WTC11 (cell line): ENCODE results near the gene AOX1. TPM values are rescaled to one million over a fixed set of nuclear protein-coding genes. Genes with fewer than 3 reads are reported as not detected.

Experiments used
- ATAC-seq: fragments of 200-7000 bp; cut with Tn5 transposase; 2 replicates; pipeline ENCODE4 v1.10.0; 2021; ENCODE audit warnings: mild to moderate bottlenecking, moderate library complexity
- CTCF ChIA-PET: fragments of 300-600 bp; sonication (Branson Sonifier 250); formaldehyde crosslinking; loops from one replicate; lab custom pipeline; 2021; ENCODE audit warnings: antibody characterized with exemption; lab: Charles Lee
- POLR2A ChIA-PET: fragments of 350-600 bp; sonication (Branson Sonifier 250); formaldehyde crosslinking; loops from one replicate; lab custom pipeline; 2021; ENCODE audit warnings: antibody characterized with exemption; lab: Charles Lee
- DNase-seq: peaks from one replicate; pipeline ENCODE4 v3.0.0; 2021; ENCODE audit warnings: low spot score
- H3K27ac Mint-ChIP-seq: 2 replicates; pipeline ENCODE4 v1.8.0; 2021; ENCODE audit warnings: mixed read lengths
- H3K27me3 Mint-ChIP-seq: 2 replicates; pipeline ENCODE4 v1.8.0; 2021; ENCODE audit warnings: low read depth, mild to moderate bottlenecking, moderate library complexity, mixed read lengths
- H3K36me3 Mint-ChIP-seq: 2 replicates; pipeline ENCODE4 v1.8.0; 2021; ENCODE audit warnings: mixed read lengths
- H3K4me1 Mint-ChIP-seq: 2 replicates; pipeline ENCODE4 v1.8.0; 2022; ENCODE audit warnings: mixed read lengths
- H3K4me3 Mint-ChIP-seq: 2 replicates; pipeline ENCODE4 v1.8.0; 2021; ENCODE audit warnings: mild to moderate bottlenecking, moderate library complexity, mixed read lengths
- H3K9me3 Mint-ChIP-seq: 2 replicates; pipeline ENCODE4 v1.8.0; 2021; ENCODE audit warnings: mixed read lengths
- FOXJ3 ChIP-seq: sonication (generic); formaldehyde crosslinking; IDR thresholded peaks from 2 replicates; pipeline ENCODE4 v1.9.0; 2021; ENCODE audit warnings: missing genetic modification reagents, mild to moderate bottlenecking, borderline replicate concordance
- HMGA2 ChIP-seq: fragments of 250-450 bp; sonication (Bioruptor Pico); IDR thresholded peaks from 2 replicates; pipeline ENCODE4 v1.4.0; 2021; ENCODE audit warnings: mild to moderate bottlenecking, moderate library complexity
- NR2C2 ChIP-seq: sonication (generic); formaldehyde crosslinking; IDR thresholded peaks from 2 replicates; pipeline ENCODE4 v1.8.0; 2022; ENCODE audit warnings: mild to moderate bottlenecking, missing genetic modification reagents
- PRRX2 ChIP-seq: fragments of 250-450 bp; sonication (Bioruptor Pico); IDR thresholded peaks from 2 replicates; pipeline ENCODE4 v1.8.0; 2021; ENCODE audit warnings: mild to moderate bottlenecking
- SMAD3 ChIP-seq: sonication (generic); formaldehyde crosslinking; IDR thresholded peaks from 2 replicates; pipeline ENCODE4 v1.8.0; 2022; ENCODE audit warnings: missing genetic modification reagents, mild to moderate bottlenecking, borderline replicate concordance
- SOX15 ChIP-seq: fragments of 250-450 bp; sonication (Bioruptor Pico); IDR thresholded peaks from 2 replicates; pipeline ENCODE4 v1.9.0; 2021; ENCODE audit warnings: mild to moderate bottlenecking
- ZNF317 ChIP-seq: sonication (generic); formaldehyde crosslinking; IDR thresholded peaks from 2 replicates; pipeline ENCODE4 v1.8.1; 2023; ENCODE audit warnings: low read depth, mild to moderate bottlenecking, moderate library complexity, missing genetic modification reagents, borderline replicate concordance
- total RNA-seq: library from RNA; stranded (reverse); gene quantifications from 3 replicates; pipeline ENCODE4 v1.2.3, GENCODE V29; 2021
- TF ChIP-seq, protein P1 (sequence below): sonication (generic); formaldehyde crosslinking; IDR thresholded peaks from 2 replicates; pipeline ENCODE4 v1.8.1; 2022; ENCODE audit warnings: low read depth, missing genetic modification reagents, borderline replicate concordance
- TF ChIP-seq, protein P2 (sequence below): sonication (generic); formaldehyde crosslinking; IDR thresholded peaks from 2 replicates; pipeline ENCODE4 v1.8.1; 2023; ENCODE audit warnings: mild to moderate bottlenecking, missing genetic modification reagents, borderline replicate concordance
- TF ChIP-seq, protein P3 (sequence below): sonication (generic); formaldehyde crosslinking; IDR thresholded peaks from 2 replicates; pipeline ENCODE4 v1.8.0; 2023; ENCODE audit warnings: missing genetic modification reagents, mild to moderate bottlenecking, borderline replicate concordance
- TF ChIP-seq, protein P4 (sequence below): sonication (generic); formaldehyde crosslinking; IDR thresholded peaks from 2 replicates; pipeline ENCODE4 v1.8.0; 2023; ENCODE audit warnings: mild to moderate bottlenecking, missing genetic modification reagents

Gene AOX1
- total RNA-seq, 1 experiment from 2014 or later, result 4.8 TPM

DNA sequence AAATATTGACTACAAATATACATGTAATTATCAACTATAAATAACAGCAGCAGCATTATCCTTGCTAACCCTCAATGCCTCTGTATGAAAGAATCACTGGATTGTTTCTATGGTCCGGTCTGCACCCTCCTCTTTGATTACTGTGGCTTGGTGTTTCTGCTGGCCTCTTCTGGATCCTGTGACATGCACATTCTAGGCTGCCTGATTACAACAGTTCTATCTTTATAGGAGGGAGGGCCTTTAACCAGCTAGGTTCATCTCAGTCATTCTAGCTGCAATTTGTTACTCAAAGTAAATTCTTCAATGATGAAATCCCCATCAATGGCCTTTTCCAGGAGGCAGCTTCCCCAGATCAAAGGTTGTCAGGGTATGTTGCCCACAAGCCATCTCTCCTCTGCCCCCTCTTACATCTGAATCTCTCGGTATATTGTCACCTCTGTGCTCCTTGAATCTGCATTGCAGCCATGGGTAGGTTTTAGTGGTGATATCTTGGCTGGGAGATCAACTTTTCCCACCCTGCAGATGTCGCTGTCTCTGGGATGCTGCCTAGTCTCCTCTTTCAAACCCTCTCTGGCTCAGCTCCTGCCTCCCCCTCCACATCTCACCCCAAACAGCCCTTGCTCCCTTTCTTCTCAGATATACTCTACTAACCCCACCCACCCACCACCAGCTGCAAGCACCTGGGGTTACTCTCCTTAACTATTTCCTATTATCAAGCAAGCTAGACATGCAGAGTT, 119.7 kb downstream of the AOX1 start:
- CTCF ChIA-PET, result interaction anchor here (0.5 to 5.5 kb wide), 24 partner anchors 8 to 732 kb away, joined by 3 to 53 read pairs (median 4); partner anchors contain the start of gene AOX1
- TF ChIP-seq SOX15 (CRISPR knock-in tag) (no peak), SMAD3 (CRISPR knock-in tag) (no peak), HMGA2 (CRISPR knock-in tag) (no peak), FOXJ3 (CRISPR knock-in tag) (no peak)
- TF ChIP-seq, protein P1, sequence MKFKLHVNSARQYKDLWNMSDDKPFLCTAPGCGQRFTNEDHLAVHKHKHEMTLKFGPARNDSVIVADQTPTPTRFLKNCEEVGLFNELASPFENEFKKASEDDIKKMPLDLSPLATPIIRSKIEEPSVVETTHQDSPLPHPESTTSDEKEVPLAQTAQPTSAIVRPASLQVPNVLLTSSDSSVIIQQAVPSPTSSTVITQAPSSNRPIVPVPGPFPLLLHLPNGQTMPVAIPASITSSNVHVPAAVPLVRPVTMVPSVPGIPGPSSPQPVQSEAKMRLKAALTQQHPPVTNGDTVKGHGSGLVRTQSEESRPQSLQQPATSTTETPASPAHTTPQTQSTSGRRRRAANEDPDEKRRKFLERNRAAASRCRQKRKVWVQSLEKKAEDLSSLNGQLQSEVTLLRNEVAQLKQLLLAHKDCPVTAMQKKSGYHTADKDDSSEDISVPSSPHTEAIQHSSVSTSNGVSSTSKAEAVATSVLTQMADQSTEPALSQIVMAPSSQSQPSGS (CRISPR knock-in tag), result no peak
- TF ChIP-seq, protein P2, sequence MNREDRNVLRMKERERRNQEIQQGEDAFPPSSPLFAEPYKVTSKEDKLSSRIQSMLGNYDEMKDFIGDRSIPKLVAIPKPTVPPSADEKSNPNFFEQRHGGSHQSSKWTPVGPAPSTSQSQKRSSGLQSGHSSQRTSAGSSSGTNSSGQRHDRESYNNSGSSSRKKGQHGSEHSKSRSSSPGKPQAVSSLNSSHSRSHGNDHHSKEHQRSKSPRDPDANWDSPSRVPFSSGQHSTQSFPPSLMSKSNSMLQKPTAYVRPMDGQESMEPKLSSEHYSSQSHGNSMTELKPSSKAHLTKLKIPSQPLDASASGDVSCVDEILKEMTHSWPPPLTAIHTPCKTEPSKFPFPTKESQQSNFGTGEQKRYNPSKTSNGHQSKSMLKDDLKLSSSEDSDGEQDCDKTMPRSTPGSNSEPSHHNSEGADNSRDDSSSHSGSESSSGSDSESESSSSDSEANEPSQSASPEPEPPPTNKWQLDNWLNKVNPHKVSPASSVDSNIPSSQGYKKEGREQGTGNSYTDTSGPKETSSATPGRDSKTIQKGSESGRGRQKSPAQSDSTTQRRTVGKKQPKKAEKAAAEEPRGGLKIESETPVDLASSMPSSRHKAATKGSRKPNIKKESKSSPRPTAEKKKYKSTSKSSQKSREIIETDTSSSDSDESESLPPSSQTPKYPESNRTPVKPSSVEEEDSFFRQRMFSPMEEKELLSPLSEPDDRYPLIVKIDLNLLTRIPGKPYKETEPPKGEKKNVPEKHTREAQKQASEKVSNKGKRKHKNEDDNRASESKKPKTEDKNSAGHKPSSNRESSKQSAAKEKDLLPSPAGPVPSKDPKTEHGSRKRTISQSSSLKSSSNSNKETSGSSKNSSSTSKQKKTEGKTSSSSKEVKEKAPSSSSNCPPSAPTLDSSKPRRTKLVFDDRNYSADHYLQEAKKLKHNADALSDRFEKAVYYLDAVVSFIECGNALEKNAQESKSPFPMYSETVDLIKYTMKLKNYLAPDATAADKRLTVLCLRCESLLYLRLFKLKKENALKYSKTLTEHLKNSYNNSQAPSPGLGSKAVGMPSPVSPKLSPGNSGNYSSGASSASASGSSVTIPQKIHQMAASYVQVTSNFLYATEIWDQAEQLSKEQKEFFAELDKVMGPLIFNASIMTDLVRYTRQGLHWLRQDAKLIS (CRISPR knock-in tag), result no peak
- peaks cover 17% of the 10 kb centered on the region for H3K4me1 Mint-ChIP-seq
- H3K27ac Mint-ChIP-seq, result peak overlapping the region; percentile 68; the same call in 1 of the 2 replicates
- H3K9me3 Mint-ChIP-seq, result no peaks in the 10 kb centered on the region
- POLR2A ChIA-PET, result no interaction called here
- no peak overlapping the region for H3K4me3 Mint-ChIP-seq
- peak; percentile 98 for ATAC-seq
- H3K27me3 Mint-ChIP-seq, result no peaks in the 10 kb centered on the region
- no peaks in the 10 kb centered on the region for H3K36me3 Mint-ChIP-seq
- DNase-seq, result peak; percentile 58

DNA sequence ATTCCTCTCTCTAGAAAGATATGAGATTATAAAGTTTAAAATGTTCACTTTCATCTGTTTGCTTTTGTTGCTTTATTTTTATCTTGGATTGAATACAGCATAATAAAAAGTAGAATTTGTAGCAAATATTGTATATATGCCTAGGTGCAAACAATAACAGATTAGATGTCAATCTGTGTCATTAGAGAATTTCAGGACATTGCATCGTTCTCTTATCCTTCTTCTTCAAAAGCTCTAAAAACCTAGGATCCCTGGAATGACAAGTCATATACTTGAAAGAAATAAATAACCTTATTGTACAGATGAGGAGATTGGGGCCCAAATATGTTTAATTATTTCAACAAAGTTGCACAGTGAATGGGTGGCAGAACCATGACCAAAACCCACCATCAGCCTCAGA, 123.1 kb downstream of the AOX1 start:
- no peaks in the 10 kb centered on the region for H3K36me3 Mint-ChIP-seq
- DNase-seq (no peak), ATAC-seq (no peak)
- no peak for TF ChIP-seq ZNF317 (CRISPR knock-in tag)
- TF ChIP-seq, protein P3, sequence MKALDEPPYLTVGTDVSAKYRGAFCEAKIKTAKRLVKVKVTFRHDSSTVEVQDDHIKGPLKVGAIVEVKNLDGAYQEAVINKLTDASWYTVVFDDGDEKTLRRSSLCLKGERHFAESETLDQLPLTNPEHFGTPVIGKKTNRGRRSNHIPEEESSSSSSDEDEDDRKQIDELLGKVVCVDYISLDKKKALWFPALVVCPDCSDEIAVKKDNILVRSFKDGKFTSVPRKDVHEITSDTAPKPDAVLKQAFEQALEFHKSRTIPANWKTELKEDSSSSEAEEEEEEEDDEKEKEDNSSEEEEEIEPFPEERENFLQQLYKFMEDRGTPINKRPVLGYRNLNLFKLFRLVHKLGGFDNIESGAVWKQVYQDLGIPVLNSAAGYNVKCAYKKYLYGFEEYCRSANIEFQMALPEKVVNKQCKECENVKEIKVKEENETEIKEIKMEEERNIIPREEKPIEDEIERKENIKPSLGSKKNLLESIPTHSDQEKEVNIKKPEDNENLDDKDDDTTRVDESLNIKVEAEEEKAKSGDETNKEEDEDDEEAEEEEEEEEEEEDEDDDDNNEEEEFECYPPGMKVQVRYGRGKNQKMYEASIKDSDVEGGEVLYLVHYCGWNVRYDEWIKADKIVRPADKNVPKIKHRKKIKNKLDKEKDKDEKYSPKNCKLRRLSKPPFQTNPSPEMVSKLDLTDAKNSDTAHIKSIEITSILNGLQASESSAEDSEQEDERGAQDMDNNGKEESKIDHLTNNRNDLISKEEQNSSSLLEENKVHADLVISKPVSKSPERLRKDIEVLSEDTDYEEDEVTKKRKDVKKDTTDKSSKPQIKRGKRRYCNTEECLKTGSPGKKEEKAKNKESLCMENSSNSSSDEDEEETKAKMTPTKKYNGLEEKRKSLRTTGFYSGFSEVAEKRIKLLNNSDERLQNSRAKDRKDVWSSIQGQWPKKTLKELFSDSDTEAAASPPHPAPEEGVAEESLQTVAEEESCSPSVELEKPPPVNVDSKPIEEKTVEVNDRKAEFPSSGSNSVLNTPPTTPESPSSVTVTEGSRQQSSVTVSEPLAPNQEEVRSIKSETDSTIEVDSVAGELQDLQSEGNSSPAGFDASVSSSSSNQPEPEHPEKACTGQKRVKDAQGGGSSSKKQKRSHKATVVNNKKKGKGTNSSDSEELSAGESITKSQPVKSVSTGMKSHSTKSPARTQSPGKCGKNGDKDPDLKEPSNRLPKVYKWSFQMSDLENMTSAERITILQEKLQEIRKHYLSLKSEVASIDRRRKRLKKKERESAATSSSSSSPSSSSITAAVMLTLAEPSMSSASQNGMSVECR (CRISPR knock-in tag), result no peak
- TF ChIP-seq, protein P4, sequence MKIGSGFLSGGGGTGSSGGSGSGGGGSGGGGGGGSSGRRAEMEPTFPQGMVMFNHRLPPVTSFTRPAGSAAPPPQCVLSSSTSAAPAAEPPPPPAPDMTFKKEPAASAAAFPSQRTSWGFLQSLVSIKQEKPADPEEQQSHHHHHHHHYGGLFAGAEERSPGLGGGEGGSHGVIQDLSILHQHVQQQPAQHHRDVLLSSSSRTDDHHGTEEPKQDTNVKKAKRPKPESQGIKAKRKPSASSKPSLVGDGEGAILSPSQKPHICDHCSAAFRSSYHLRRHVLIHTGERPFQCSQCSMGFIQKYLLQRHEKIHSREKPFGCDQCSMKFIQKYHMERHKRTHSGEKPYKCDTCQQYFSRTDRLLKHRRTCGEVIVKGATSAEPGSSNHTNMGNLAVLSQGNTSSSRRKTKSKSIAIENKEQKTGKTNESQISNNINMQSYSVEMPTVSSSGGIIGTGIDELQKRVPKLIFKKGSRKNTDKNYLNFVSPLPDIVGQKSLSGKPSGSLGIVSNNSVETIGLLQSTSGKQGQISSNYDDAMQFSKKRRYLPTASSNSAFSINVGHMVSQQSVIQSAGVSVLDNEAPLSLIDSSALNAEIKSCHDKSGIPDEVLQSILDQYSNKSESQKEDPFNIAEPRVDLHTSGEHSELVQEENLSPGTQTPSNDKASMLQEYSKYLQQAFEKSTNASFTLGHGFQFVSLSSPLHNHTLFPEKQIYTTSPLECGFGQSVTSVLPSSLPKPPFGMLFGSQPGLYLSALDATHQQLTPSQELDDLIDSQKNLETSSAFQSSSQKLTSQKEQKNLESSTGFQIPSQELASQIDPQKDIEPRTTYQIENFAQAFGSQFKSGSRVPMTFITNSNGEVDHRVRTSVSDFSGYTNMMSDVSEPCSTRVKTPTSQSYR (CRISPR knock-in tag), result no peak
- TF ChIP-seq NR2C2 (CRISPR knock-in tag), result no peak
- TF ChIP-seq, protein P1 (CRISPR knock-in tag), result no peak
- TF ChIP-seq PRRX2 (CRISPR knock-in tag), result no peak
- TF ChIP-seq, all 79 proteins: peak for 0
- H3K4me1 Mint-ChIP-seq, result peaks cover 23% of the 10 kb centered on the region
- CTCF ChIA-PET, result interaction anchor here (1.9 kb wide), 1 partner anchor 27 kb away, joined by 4 read pairs; no protein-coding TSS in a partner anchor
- no peaks in the 10 kb centered on the region for H3K9me3 Mint-ChIP-seq
- no peaks in the 10 kb centered on the region for H3K27me3 Mint-ChIP-seq
- POLR2A ChIA-PET, result no interaction called here
- H3K4me3 Mint-ChIP-seq, result no peak overlapping the region
- H3K27ac Mint-ChIP-seq, result no peak overlapping the region
